Peyer's patch (tissue), 4 donors: ENCODE results near the gene DIAPH2.

Experiments used
- CTCF ChIP-seq, 6 experiments: fragments of 450-650 bp in 4 of 6; fragments of 200-600 bp in 2 of 6; sonication (generic) in 1 of 6; IDR thresholded peaks; one replicate each; pipeline ENCODE4 v1.5.1; 2017 to 2019; ENCODE audit warnings: antibody characterized with exemption in 6 of 6, mild to moderate bottlenecking in 3 of 6, moderate library complexity in 1 of 6
- POLR2A ChIP-seq, 2 donors: fragments of 450-650 bp; IDR thresholded peaks; one replicate each; pipeline ENCODE4 v1.5.1; 2017; ENCODE audit warnings: antibody characterized with exemption in 2 of 2, mild to moderate bottlenecking in 2 of 2, moderate library complexity in 2 of 2

DNA sequence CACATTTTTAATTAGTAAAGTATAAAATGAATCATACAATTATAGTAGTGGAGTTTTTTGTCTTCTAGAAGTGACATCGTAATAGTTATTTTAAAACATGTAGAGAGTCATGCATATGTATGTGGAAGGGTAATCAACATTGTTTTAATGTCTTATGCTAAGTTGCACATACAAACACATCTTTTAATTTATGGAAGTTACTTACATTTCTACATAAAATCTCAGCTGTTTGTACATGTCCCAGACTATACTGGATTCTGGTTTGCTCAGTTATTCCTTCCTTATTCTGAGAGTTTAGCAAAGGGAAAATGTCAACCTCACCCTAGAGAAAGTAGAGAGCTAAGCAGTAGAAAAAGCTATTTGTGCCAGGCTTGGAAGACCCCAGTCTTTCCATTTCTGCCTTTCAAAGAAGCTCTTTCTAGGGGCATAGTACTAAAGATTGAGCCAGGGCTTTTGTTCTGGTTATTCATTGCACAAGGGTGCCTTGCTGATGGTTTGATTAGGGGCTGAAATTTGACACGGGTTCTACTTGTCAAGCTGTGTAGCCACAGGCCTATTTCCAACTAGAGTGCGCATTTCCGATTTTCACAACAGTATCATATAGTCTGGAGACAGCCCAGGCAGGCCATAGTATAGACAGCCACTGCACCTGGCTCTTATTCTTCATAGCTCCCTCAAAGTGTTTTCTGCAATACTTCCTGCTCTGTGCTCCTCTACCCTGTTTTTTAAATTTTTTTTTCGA, 305.4 kb downstream of the DIAPH2 start:
- TF ChIP-seq POLR2A (IDR thresholded peaks at IDR 0.05) (no peak), CTCF (IDR thresholded peaks at IDR 0.05) (no peak)
